KMS-11 (cell line): ENCODE data around the gene SLC38A10.

Experiments used
- H2AFZ ChIP-seq: fragments of 200-600 bp; sonication (generic); 2 replicates; pipeline ENCODE4 v1.6.1; 2016; ENCODE audit warnings: antibody characterized with exemption, mixed run types, low read depth
- H3K27ac ChIP-seq: fragments of 200-600 bp; sonication (generic); 2 replicates; pipeline ENCODE4 v1.6.1; 2016; ENCODE audit warnings: mild to moderate bottlenecking, mixed run types
- H3K27me3 ChIP-seq: fragments of 200-600 bp; sonication (generic); 2 replicates; pipeline ENCODE4 v1.6.1; 2017; ENCODE audit warnings: mild to moderate bottlenecking, low read depth, mixed run types, moderate library complexity; ENCODE audit not compliant: insufficient read depth
- H3K36me3 ChIP-seq: fragments of 200-600 bp; sonication (generic); 2 replicates; pipeline ENCODE4 v1.6.1; 2017; ENCODE audit warnings: mild to moderate bottlenecking, mixed run types; ENCODE audit not compliant: insufficient read depth
- H3K4me1 ChIP-seq: fragments of 200-600 bp; sonication (generic); 2 replicates; pipeline ENCODE4 v1.6.1; 2016; ENCODE audit warnings: mild to moderate bottlenecking, low read depth, mixed run types; ENCODE audit not compliant: poor library complexity, severe bottlenecking
- H3K4me2 ChIP-seq: fragments of 200-600 bp; sonication (generic); 2 replicates; pipeline ENCODE4 v1.7.0; 2016; ENCODE audit warnings: mild to moderate bottlenecking, mixed run types
- H3K4me3 ChIP-seq: fragments of 200-600 bp; sonication (generic); IDR thresholded peaks from 2 replicates; pipeline ENCODE4 v1.6.1; 2017; ENCODE audit warnings: low read depth, low read length, mixed read lengths; ENCODE audit not compliant: insufficient read depth
- H3K79me2 ChIP-seq: fragments of 200-600 bp; sonication (generic); 2 replicates; pipeline ENCODE4 v1.6.1; 2016; ENCODE audit warnings: low read depth, mixed run types; ENCODE audit not compliant: insufficient read depth
- H3K9ac ChIP-seq: fragments of 200-600 bp; sonication (generic); 2 replicates; pipeline ENCODE4 v1.6.1; 2016; ENCODE audit warnings: mild to moderate bottlenecking, mixed run types
- H4K20me1 ChIP-seq: fragments of 200-600 bp; sonication (generic); 2 replicates; pipeline ENCODE4 v1.6.1; 2016; ENCODE audit warnings: mild to moderate bottlenecking, mixed run types; ENCODE audit not compliant: insufficient read depth
- TF ChIP-seq, protein P1 (sequence below): fragments of 200-600 bp; sonication (generic); conservative IDR thresholded peaks from 2 replicates; pipeline ENCODE4 v1.6.1; 2017; ENCODE audit warnings: low read depth, mild to moderate bottlenecking, antibody characterized with exemption, low read length, moderate library complexity, mixed read lengths

SLC38A10 gene

DNA sequence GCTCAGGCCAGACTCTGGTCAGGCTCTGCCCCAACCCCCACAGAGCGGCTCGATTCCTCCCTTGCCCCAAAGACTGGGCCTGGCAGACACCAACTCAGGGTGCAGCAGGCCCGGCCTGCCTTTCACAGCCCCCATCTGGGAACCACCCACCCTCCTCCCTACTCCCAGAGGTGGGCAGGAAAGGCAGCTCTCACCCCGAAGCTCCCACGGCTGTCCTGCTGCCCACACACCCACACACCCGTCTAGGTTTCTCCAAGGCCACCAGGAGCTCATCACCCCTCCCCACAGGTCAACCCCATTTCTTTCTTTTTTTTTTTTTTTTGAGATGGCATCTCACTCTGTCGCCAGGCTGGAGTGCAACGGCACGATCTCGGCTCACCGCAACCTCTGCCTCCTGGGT is 76.1 kb downstream of the SLC38A10 start:
- Histone ChIP-seq H3K79me2 (no peaks in the 10 kb centered on the region), H3K9ac (no peak overlapping the region), H3K4me3 (no peak overlapping the region), H3K4me1 (peaks cover 18% of the 10 kb centered on the region), H2AFZ (no peak overlapping the region), H4K20me1 (no peaks in the 10 kb centered on the region), H3K27me3 (no peaks in the 10 kb centered on the region), H3K36me3 (no peaks in the 10 kb centered on the region), H3K27ac (no peak overlapping the region), H3K4me2 (no peak overlapping the region)
- TF ChIP-seq, protein P1, sequence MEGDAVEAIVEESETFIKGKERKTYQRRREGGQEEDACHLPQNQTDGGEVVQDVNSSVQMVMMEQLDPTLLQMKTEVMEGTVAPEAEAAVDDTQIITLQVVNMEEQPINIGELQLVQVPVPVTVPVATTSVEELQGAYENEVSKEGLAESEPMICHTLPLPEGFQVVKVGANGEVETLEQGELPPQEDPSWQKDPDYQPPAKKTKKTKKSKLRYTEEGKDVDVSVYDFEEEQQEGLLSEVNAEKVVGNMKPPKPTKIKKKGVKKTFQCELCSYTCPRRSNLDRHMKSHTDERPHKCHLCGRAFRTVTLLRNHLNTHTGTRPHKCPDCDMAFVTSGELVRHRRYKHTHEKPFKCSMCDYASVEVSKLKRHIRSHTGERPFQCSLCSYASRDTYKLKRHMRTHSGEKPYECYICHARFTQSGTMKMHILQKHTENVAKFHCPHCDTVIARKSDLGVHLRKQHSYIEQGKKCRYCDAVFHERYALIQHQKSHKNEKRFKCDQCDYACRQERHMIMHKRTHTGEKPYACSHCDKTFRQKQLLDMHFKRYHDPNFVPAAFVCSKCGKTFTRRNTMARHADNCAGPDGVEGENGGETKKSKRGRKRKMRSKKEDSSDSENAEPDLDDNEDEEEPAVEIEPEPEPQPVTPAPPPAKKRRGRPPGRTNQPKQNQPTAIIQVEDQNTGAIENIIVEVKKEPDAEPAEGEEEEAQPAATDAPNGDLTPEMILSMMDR, result no peak

DNA sequence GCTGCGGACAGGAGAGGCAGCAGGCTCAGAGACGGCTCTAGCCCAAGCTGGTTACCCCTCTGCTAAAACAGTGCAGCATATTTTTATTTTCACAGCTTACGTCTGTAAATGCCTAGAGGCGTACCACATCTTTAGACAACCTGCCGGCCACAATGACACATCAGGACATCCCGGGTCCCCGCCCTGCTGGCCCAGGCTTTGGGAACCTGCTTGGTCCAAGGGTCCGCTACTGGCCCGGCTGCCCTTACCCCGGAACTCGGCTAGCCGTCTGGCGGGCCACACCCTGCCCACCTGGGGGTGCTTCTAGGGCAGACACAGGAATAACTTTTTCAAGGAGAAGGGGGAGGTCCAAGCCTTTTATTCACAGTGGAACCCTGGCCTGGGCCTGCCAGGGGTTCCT is 76.6 kb downstream of the SLC38A10 start:
- Histone ChIP-seq H3K9ac (no peak overlapping the region), H3K27me3 (no peaks in the 10 kb centered on the region), H3K4me3 (no peak overlapping the region), H3K27ac (no peak overlapping the region), H2AFZ (no peak overlapping the region), H3K79me2 (no peaks in the 10 kb centered on the region), H3K4me1 (peaks cover 14% of the 10 kb centered on the region), H4K20me1 (no peaks in the 10 kb centered on the region), H3K36me3 (no peaks in the 10 kb centered on the region), H3K4me2 (no peak overlapping the region)
- TF ChIP-seq, protein P1, result no peak

DNA sequence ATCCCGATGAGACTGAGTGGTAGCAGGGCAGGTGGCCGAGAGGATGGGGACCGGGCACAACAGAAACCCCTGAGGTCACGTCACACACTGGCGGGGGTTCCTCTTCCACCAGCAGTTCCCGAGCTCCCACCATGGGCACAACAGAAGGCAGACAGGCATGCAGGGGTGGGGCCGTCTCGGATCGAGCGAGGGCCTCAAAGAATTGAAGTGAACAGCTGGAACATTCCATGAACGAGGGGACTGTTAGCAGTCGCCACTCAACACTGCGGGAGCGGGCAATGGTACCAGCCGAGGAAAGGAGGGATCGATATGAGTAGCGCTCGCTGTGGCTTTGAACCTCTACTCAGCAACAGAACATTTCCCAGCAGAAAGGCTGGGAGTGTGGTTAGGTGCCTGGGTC is 77.6 kb downstream of the SLC38A10 start:
- Histone ChIP-seq H3K4me2 (no peak overlapping the region), H3K9ac (no peak overlapping the region), H4K20me1 (no peaks in the 10 kb centered on the region), H3K4me3 (no peak overlapping the region), H3K4me1 (peaks cover 12% of the 10 kb centered on the region), H3K27ac (no peak overlapping the region), H3K36me3 (no peaks in the 10 kb centered on the region), H3K27me3 (no peaks in the 10 kb centered on the region), H3K79me2 (no peaks in the 10 kb centered on the region), H2AFZ (no peak overlapping the region)
- TF ChIP-seq, protein P1, result no peak

DNA sequence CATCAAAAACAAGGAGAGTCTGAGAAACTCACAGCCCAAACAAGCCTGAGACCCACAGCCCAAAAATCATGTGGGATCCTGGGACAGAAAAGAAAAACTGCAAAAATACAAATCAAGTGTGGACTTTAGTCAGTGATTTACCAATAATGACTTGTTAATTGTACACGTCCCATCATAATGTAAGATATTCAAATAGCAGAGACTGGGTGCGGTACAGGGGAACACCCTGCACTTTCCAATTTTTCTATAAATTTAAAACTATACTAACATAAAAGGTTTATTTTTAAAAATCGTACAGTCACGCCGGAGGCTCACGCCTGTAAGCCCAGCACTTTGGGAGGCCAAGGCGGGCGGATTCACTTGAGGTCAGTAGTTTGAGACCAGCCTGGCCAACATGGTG is 81.1 kb downstream of the SLC38A10 start:
- TF ChIP-seq, protein P1, result no peak
- H2AFZ ChIP-seq, result no peak overlapping the region
- no peak overlapping the region for H3K27ac ChIP-seq
- no peaks in the 10 kb centered on the region for H3K36me3 ChIP-seq
- H3K4me2 ChIP-seq, result no peak overlapping the region
- H3K9ac ChIP-seq, result no peak overlapping the region
- H3K27me3 ChIP-seq, result no peaks in the 10 kb centered on the region
- H3K4me3 ChIP-seq, result no peak overlapping the region
- H3K4me1 ChIP-seq, result no peaks in the 10 kb centered on the region
- H4K20me1 ChIP-seq, result no peaks in the 10 kb centered on the region
- H3K79me2 ChIP-seq, result no peaks in the 10 kb centered on the region
